ENCODE results near the gene TBC1D22A.

DNA sequence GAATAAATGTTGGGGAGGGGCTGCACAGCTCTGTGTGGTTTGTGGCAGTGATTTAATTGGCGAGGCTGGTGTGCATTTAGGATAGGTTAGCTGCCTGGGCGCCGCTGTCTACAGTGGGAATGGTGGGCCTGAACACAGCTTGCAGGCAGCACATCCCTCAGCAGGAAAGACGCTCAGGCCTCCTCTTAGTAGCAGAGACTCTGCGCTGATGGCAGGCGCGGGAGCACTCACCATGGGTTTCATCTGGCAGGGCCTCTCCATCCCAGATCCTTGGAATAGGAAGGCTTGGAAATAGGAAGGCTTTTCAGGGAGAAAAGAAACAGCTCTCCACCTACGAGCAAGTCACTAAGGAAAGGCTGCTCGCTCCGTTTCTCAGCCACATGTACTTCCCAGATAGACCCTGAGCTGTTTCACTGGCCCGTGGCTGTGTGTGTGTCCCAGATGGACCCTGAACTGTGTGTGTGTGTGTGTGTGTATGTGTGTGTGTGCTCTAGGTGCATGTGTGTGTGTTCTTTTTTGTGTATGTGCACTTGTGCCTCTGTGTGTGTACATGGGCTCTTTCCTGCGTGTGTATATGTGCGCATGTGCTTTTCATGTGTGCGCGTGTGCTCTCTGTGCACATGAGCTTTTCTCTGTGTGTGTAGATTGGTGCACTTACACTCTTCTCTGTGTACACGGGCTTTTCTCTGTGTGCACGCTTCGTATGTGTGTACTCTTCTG is 144.0 kb downstream of the TBC1D22A start:
- TF ChIP-seq, protein P1, sequence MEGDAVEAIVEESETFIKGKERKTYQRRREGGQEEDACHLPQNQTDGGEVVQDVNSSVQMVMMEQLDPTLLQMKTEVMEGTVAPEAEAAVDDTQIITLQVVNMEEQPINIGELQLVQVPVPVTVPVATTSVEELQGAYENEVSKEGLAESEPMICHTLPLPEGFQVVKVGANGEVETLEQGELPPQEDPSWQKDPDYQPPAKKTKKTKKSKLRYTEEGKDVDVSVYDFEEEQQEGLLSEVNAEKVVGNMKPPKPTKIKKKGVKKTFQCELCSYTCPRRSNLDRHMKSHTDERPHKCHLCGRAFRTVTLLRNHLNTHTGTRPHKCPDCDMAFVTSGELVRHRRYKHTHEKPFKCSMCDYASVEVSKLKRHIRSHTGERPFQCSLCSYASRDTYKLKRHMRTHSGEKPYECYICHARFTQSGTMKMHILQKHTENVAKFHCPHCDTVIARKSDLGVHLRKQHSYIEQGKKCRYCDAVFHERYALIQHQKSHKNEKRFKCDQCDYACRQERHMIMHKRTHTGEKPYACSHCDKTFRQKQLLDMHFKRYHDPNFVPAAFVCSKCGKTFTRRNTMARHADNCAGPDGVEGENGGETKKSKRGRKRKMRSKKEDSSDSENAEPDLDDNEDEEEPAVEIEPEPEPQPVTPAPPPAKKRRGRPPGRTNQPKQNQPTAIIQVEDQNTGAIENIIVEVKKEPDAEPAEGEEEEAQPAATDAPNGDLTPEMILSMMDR (IDR thresholded peaks at IDR 0.05) = no peak
- no peak for TF ChIP-seq POLR2AphosphoS5 (IDR thresholded peaks at IDR 0.05)
